ENCODE results near the gene GIT2. TPM values are rescaled to one million over a fixed set of nuclear protein-coding genes. Genes with fewer than 3 reads are reported as not detected.
"Not testable (repeated sequence)": the region's sequence is repeated elsewhere in the genome, so short reads cannot be mapped to it uniquely, and the experiment has no call there.

GIT2 gene
- total RNA-seq, 2 donors from 2014 or later: 64.3 to 70.1 TPM

GRCh38 chr12:109899783-109900751 is 96.1 kb downstream of the GIT2 start, which contains the start of gene TCHP:
TCHP (plus strand) TSS chr12:109900274; CDS start chr12:109903027, 2,753 bp downstream.
- Mint-ChIP-seq H3K27ac (peak within 1 kb of the TSS; percentile 97 to 99), H3K9me3 (no peaks in the 10 kb centered on the region)
- DNase-seq (ENCODE audit: low spot score in 2 of 2): peak; percentile 70 to 73

GRCh38 chr12:109899345-109899744 is 96.8 kb downstream of the GIT2 start:
- H3K36me3 Mint-ChIP-seq: peaks cover 14 to 15% of the 10 kb centered on the region in 2 donors
- ATAC-seq; H3K9me3 Mint-ChIP-seq; DNase-seq (ENCODE audit: low spot score in 2 of 2): not testable (repeated sequence)
- peak overlapping the region; percentile 97 to 99 for H3K27ac Mint-ChIP-seq

More at GRCh38 chr12:109899783-109900751, 96.1 kb downstream of the GIT2 start, which contains the start of gene TCHP:
- peak; percentile 85 to 92 for ATAC-seq
- H3K36me3 Mint-ChIP-seq: peaks cover 21 to 22% of the 10 kb centered on the region in 2 donors

- no peak overlapping the region for H3K27ac Mint-ChIP-seq
- H3K9me3 Mint-ChIP-seq: no peaks in the 10 kb centered on the region
- peaks cover 10 to 13% of the 10 kb centered on the region in 2 donors for H3K36me3 Mint-ChIP-seq
- no peak for ATAC-seq
- DNase-seq (ENCODE audit: low spot score in 2 of 2): no peak
Measured at GRCh38 chr12:109897029-109897428, 99.1 kb downstream of the GIT2 start.

- H3K27ac Mint-ChIP-seq: no peak overlapping the region
- no peaks in the 10 kb centered on the region for H3K9me3 Mint-ChIP-seq
- peaks cover 10 to 13% of the 10 kb centered on the region in 2 donors for H3K36me3 Mint-ChIP-seq
- no peak for ATAC-seq
- DNase-seq (ENCODE audit: low spot score in 2 of 2): no peak
Measured at GRCh38 chr12:109896188-109896587, 100.0 kb downstream of the GIT2 start.

DNA sequence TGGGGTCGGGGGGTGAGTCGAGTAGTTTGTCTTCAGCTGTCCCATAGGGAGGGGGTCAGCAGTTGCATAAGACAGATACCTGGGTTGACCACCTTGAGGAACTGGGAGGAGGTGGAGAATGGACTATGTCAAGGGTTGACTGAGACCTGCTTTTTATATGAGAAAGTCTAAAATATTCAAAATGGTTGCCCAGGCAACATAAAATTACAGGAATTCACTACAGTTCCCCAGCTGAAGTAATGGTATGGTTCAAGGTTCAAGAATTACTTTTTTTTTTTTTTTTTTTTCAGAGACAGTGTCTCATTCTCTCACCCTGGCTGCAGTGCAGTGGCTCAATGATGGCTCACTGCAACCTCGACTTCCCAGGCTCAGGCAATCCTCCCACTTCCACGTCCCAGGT is 101.2 kb downstream of the GIT2 start:
- DNase-seq (ENCODE audit: low spot score in 2 of 2) (no peak), ATAC-seq (peak in 1 of 2 donors; percentile 19)
- H3K36me3 Mint-ChIP-seq: peaks cover 2 to 3% of the 10 kb centered on the region in 2 donors
- H3K27ac Mint-ChIP-seq: no peak overlapping the region
- H3K9me3 Mint-ChIP-seq: no peaks in the 10 kb centered on the region

DNA sequence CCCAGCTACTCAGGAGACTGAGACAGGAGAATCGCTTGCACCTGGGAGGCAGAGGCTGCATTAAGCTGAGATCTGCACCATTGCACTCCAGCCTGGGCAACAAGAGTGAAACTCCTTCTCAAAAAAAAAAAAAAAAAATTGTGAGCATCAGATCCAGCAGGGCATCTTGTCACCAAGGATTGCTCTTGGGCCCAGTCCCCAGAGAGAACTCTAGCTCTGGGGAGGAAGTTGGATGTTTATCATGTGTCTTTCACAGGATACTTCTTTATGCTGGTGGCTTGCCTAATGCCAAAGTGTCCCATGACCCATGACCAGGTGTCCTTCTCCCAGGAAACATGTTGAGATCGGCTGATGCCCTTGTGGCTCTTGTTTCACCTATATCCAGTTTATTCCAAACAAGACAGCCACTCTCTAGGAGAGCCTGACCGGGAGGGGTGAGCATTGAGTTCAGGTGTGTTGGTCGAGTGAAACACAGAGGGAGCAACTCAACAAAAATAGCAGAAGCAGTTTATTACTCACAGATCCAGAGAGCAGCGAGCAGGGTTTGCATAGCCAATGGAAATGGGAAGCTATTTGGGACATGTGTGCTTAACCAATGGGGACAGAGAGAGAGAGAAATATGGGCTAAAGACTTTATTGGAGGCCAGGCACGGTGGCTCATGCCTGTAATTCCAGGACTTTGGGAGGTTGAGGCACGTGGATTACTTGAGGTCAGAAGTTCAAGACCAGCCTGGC is 102.7 kb downstream of the GIT2 start:
- Mint-ChIP-seq H3K27ac (no peak overlapping the region), H3K36me3 (peaks cover 4 to 5% of the 10 kb centered on the region in 2 donors), H3K9me3 (no peaks in the 10 kb centered on the region)
- ATAC-seq: no peak
- DNase-seq (ENCODE audit: low spot score in 2 of 2): no peak

DNA sequence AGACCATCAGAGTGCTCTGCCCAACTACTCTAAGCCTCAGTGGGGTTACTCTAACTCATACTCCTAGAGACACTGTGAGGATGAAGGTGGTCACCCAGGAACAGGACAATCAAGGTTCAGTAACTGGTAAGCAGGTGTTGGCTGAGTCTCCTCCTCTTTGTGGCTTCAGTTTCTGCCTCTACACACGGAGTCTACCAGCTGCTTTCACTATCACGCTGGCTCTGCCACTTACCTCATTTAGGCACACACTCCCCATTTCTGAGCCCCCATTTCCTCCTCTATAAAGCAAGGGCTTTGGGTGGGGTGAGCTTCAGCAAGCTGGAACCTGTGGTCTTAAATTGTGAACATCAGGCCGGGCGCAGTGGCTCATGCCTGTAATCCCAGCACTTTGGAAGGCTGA is 103.4 kb downstream of the GIT2 start:
- H3K36me3 Mint-ChIP-seq: peaks cover 4 to 8% of the 10 kb centered on the region in 2 donors
- DNase-seq (ENCODE audit: low spot score in 2 of 2): no peak
- no peak for ATAC-seq
- no peak overlapping the region for H3K27ac Mint-ChIP-seq
- peaks cover 0 to under 1% of the 10 kb centered on the region in 2 donors for H3K9me3 Mint-ChIP-seq

GRCh38 chr12:109892165-109892715 is 103.9 kb downstream of the GIT2 start:
- Mint-ChIP-seq H3K27ac (no peak overlapping the region), H3K9me3 (peaks cover 0 to 3% of the 10 kb centered on the region in 2 donors), H3K36me3 (peaks cover 4 to 8% of the 10 kb centered on the region in 2 donors)
- ATAC-seq: no peak
- no peak for DNase-seq (ENCODE audit: low spot score in 2 of 2)

- not testable (repeated sequence) for H3K27ac Mint-ChIP-seq; DNase-seq (ENCODE audit: low spot score in 2 of 2); H3K36me3 Mint-ChIP-seq; H3K9me3 Mint-ChIP-seq; ATAC-seq
Measured at GRCh38 chr12:109891731-109892130, 104.4 kb downstream of the GIT2 start.

DNA sequence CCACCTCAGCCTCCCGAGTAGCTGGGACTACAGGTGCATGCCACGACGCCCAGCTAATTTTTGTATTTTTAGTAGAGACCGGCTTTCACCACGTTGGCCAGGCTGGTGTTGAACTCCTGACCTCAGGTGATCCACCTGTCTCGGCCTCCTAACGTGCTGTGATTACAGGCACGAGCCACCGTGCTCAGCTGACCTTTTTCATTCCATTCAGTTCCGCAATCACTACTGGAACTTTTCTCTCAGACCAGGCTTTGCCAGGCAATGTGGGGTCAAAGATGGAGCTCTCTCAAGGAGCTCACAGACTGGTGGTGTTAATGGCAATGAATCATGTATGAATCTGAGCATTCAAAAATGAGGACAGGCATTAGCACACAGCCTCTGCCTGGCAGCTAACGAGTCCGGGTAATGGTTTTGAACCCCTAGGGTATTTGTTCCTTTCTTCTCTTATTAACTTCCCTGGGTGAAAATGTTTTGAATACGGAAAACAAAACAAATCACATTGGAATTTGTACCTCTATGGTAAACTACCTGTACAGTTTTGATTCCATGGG is 105.5 kb downstream of the GIT2 start:
- H3K27ac Mint-ChIP-seq: no peak overlapping the region
- peaks cover 4 to 8% of the 10 kb centered on the region in 2 donors for H3K36me3 Mint-ChIP-seq
- ATAC-seq (no peak), DNase-seq (ENCODE audit: low spot score in 2 of 2) (no peak)
- H3K9me3 Mint-ChIP-seq: peaks cover 0 to 3% of the 10 kb centered on the region in 2 donors

DNA sequence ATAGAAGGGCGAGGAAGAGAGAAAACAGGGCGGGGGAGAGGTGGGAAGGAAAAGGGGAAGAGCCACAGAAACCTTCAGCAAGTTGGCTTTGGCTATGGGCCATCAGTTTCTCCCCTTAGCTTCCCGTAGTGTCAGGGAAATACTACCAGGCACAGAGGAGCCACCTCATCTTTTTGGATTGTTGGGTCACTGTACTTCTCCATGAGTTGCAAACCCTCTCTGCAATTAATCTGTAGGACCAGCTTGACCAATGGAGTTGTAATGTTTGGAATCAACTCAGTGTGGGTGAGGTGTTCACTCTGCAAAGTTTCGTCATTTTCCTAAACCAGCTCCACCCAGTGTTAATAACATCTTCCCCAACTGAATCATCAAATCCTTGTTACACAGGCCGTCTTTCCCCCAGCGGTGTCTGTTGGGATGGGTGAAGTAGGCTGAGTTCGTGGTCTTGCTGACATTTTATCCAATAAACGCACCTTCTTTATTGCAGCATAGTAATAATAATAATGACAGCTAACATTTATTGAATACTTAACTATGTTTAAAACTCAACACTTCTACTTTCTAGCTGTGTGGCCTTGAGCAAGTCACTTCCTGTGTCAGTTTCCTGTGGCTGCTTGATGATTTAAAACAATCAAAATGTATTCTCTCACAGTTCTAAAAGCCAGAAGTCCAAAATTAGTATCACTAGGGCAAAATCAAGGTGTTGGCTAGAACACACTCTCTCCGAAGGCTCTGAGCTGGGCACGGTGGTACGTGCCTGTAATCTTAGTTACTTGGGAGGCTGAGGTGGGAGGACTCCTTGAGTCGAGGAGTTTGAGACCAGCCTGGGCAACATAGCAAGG is 107.8 kb downstream of the GIT2 start:
- peak overlapping the region; percentile 92 to 97 for H3K27ac Mint-ChIP-seq
- peak; percentile 83 to 87 for ATAC-seq
- no peak for DNase-seq (ENCODE audit: low spot score in 2 of 2)
- H3K36me3 Mint-ChIP-seq: peaks cover 4 to 8% of the 10 kb centered on the region in 2 donors
- H3K9me3 Mint-ChIP-seq: peaks cover 0 to 3% of the 10 kb centered on the region in 2 donors

DNA sequence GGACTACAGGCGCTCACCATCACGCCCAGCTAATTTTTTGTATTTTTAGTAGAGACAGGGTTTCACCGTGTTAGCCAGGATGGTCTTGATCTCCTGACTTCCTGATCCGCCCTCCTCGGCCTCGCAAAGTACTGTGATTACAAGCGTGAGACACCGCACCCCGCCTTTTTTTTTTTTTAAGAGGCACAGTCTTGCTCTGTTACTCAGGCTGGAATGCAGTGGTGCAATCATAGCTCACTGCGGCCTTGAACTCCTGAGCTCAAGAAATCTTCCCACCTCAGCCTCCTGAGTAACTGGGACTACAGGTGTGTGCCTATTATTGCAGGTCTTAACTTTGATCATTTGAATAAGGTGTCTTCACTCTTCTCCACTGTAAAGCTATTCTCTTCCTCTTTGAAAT is 110.6 kb downstream of the GIT2 start:
- peaks cover 0 to 3% of the 10 kb centered on the region in 2 donors for H3K9me3 Mint-ChIP-seq
- ATAC-seq (no peak), DNase-seq (ENCODE audit: low spot score in 2 of 2) (no peak)
- peaks cover 4 to 8% of the 10 kb centered on the region in 2 donors for H3K36me3 Mint-ChIP-seq
- H3K27ac Mint-ChIP-seq: no peak overlapping the region

DNA sequence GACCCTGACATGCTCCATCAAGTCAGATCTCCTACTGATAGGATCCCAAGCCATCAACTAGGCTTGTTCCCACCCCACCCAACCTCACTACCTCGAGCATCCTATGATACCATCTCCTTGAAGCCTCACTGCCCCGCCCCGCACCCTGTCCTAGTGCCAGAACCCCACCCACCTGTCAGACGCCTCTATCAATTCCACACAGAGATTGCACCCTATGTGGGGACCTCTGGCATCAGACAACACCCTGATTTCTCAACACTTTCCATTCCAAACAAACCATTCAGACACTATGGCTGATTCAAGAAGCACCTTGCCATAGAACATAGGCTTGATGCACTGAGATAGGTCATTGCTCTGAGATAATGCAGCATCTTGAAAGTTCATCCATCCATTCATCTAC is 112.7 kb downstream of the GIT2 start:
- Mint-ChIP-seq H3K9me3 (peaks cover 0 to 3% of the 10 kb centered on the region in 2 donors), H3K36me3 (peaks cover 0 to 3% of the 10 kb centered on the region in 2 donors), H3K27ac (no peak overlapping the region)
- ATAC-seq: no peak
- no peak for DNase-seq (ENCODE audit: low spot score in 2 of 2)

- DNase-seq (ENCODE audit: low spot score in 2 of 2) (no peak), ATAC-seq (no peak)
- no peaks in the 10 kb centered on the region for H3K9me3 Mint-ChIP-seq
- H3K27ac Mint-ChIP-seq: peak overlapping the region in 1 of 2 donors; percentile 93
- H3K36me3 Mint-ChIP-seq: no peaks in the 10 kb centered on the region
Measured at GRCh38 chr12:109881752-109882151, 114.4 kb downstream of the GIT2 start.

GRCh38 chr12:109880938-109881337 is 115.2 kb downstream of the GIT2 start:
- peak overlapping the region; percentile 78 to 93 for H3K27ac Mint-ChIP-seq
- DNase-seq (ENCODE audit: low spot score in 2 of 2) (no peak), ATAC-seq (no peak)
- H3K36me3 Mint-ChIP-seq: no peaks in the 10 kb centered on the region
- H3K9me3 Mint-ChIP-seq: no peaks in the 10 kb centered on the region
